PC-9 (cell line): ENCODE data around the gene FBXL17. TPM values are rescaled to one million over a fixed set of nuclear protein-coding genes. Genes with fewer than 3 reads are reported as not detected.

ENCODE experiments used
- BruUV-seq: library from RNA; stranded (reverse); fragments of 400-500 nt; replicated peaks from 2 replicates; lab custom pipeline; 2021; lab: Mats Ljungman, UMichigan
- CTCF ChIA-PET: fragments of 300-600 bp; sonication (Branson Sonifier 250); formaldehyde crosslinking; loops from one replicate; lab custom pipeline; 2022; ENCODE audit warnings: antibody characterized with exemption; lab: Charles Lee
- POLR2A ChIA-PET: fragments of 300-600 bp; sonication (Branson Sonifier 250); formaldehyde crosslinking; loops from one replicate; lab custom pipeline; 2022; ENCODE audit warnings: antibody characterized with exemption; ENCODE audit not compliant: unreplicated experiment; lab: Charles Lee
- DNase-seq, 2 experiments: peaks; one replicate each; pipeline versions ENCODE4 v3.0.0 to v3.0.0-alpha.2; 2015 to 2022; ENCODE audit warnings: mixed read lengths in 1 of 2
- H2AFZ ChIP-seq: fragments of 200-600 bp; sonication (generic); 2 replicates; pipeline ENCODE4 v1.8.1; 2017; ENCODE audit warnings: antibody characterized with exemption
- H3F3A ChIP-seq: fragments of 200-600 bp; sonication (generic); 2 replicates; pipeline ENCODE4 v1.8.1; 2017; ENCODE audit warnings: antibody characterized with exemption, mild to moderate bottlenecking, low read depth; ENCODE audit not compliant: insufficient read depth
- H3K27ac ChIP-seq: fragments of 200-600 bp; sonication (generic); 2 replicates; pipeline ENCODE4 v1.6.1; 2016; ENCODE audit warnings: mixed run types
- H3K27me3 ChIP-seq: fragments of 200-600 bp; sonication (generic); 2 replicates; pipeline ENCODE4 v1.6.1; 2016; ENCODE audit warnings: low read depth, mixed run types; ENCODE audit not compliant: insufficient read depth
- H3K36me3 ChIP-seq: fragments of 200-600 bp; sonication (generic); 2 replicates; pipeline ENCODE4 v1.6.1; 2016; ENCODE audit warnings: low read depth, mixed run types
- H3K4me1 ChIP-seq: fragments of 200-600 bp; sonication (generic); replicated peaks from 2 replicates; pipeline ENCODE4 v1.6.1; 2016; ENCODE audit warnings: mixed run types; ENCODE audit not compliant: insufficient read depth
- H3K4me2 ChIP-seq: fragments of 200-600 bp; sonication (generic); 2 replicates; pipeline ENCODE4 v1.6.1; 2017; ENCODE audit warnings: mixed run types
- H3K4me3 ChIP-seq: fragments of 200-600 bp; sonication (generic); 2 replicates; pipeline ENCODE4 v1.6.1; 2016; ENCODE audit warnings: mixed run types
- H3K79me2 ChIP-seq: fragments of 200-600 bp; sonication (generic); 2 replicates; pipeline ENCODE4 v1.6.1; 2017; ENCODE audit warnings: low read depth, mixed run types
- H3K9me2 ChIP-seq: fragments of 200-600 bp; sonication (generic); 2 replicates; pipeline ENCODE4 v1.8.1; 2017; ENCODE audit warnings: mild to moderate bottlenecking; ENCODE audit not compliant: insufficient read depth
- H3K9me3 ChIP-seq: fragments of 200-600 bp; sonication (generic); 2 replicates; pipeline ENCODE4 v1.8.1; 2016; ENCODE audit warnings: low read depth; ENCODE audit not compliant: insufficient read depth
- H4K20me1 ChIP-seq: fragments of 200-600 bp; sonication (generic); 2 replicates; pipeline ENCODE4 v1.8.1; 2017; ENCODE audit not compliant: insufficient read depth
- EZH2 ChIP-seq: fragments of 200-600 bp; sonication (generic); IDR thresholded peaks from 2 replicates; pipeline ENCODE4 v1.8.0; 2017; ENCODE audit warnings: antibody characterized with exemption, low read depth
- intact Hi-C: fragments of 100-400 bp; cut with micrococcal nuclease; formaldehyde crosslinking; loops from one replicate; pipeline ENCODE4 v1.10.0; 2022; ENCODE audit not compliant: unreplicated experiment
- total RNA-seq: library from RNA; stranded (reverse); gene quantifications from 2 replicates; pipeline ENCODE4 v1.2.3, GENCODE V29; 2021
- TF ChIP-seq, protein P1 (sequence below): fragments of 200-600 bp; sonication (generic); conservative IDR thresholded peaks from 2 replicates; pipeline ENCODE4 v1.6.1; 2017; ENCODE audit warnings: mixed run types, antibody characterized with exemption, mild to moderate bottlenecking, moderate library complexity

The FBXL17 gene
- total RNA-seq, 1 experiment from 2014 or later = 19.5 TPM

DNA sequence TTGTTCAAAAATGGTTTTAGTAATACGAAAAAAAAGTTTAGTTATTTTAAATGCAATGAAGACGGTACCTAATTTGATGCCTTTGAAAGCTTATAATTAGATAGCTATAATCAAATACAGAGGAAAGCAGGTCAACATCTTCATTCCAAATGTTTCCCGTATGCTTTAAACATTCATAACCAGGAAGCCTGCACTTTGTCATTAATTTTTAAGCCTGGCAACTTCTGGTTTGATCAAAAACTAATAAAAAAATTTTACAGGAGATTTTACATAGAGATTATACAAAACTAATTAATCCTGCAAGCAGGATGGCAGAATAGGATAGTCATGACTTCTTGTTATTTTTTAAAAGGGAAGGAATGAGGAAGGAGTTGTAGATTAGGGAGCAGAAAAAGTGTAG lies 353.0 kb downstream of the FBXL17 start:
- no peak overlapping the region for H3K27ac ChIP-seq
- intact Hi-C loops = no loop called here
- H3K27me3 ChIP-seq = no peaks in the 10 kb centered on the region
- no peaks in the 10 kb centered on the region for H3F3A ChIP-seq
- H3K36me3 ChIP-seq = no peaks in the 10 kb centered on the region
- no peaks in the 10 kb centered on the region for H4K20me1 ChIP-seq
- no peaks in the 10 kb centered on the region for H3K79me2 ChIP-seq
- no peak overlapping the region for H2AFZ ChIP-seq
- H3K9me3 ChIP-seq = no peaks in the 10 kb centered on the region
- CTCF ChIA-PET = no interaction called here
- no peak for TF ChIP-seq EZH2
- TF ChIP-seq, protein P1, sequence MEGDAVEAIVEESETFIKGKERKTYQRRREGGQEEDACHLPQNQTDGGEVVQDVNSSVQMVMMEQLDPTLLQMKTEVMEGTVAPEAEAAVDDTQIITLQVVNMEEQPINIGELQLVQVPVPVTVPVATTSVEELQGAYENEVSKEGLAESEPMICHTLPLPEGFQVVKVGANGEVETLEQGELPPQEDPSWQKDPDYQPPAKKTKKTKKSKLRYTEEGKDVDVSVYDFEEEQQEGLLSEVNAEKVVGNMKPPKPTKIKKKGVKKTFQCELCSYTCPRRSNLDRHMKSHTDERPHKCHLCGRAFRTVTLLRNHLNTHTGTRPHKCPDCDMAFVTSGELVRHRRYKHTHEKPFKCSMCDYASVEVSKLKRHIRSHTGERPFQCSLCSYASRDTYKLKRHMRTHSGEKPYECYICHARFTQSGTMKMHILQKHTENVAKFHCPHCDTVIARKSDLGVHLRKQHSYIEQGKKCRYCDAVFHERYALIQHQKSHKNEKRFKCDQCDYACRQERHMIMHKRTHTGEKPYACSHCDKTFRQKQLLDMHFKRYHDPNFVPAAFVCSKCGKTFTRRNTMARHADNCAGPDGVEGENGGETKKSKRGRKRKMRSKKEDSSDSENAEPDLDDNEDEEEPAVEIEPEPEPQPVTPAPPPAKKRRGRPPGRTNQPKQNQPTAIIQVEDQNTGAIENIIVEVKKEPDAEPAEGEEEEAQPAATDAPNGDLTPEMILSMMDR = no peak
- BruUV-seq = no TSS peak
- H3K4me1 ChIP-seq = no peaks in the 10 kb centered on the region
- no peak for DNase-seq
- H3K4me3 ChIP-seq = no peak overlapping the region
- no peaks in the 10 kb centered on the region for H3K9me2 ChIP-seq
- no peak overlapping the region for H3K4me2 ChIP-seq
- POLR2A ChIA-PET = no interaction called here

DNA sequence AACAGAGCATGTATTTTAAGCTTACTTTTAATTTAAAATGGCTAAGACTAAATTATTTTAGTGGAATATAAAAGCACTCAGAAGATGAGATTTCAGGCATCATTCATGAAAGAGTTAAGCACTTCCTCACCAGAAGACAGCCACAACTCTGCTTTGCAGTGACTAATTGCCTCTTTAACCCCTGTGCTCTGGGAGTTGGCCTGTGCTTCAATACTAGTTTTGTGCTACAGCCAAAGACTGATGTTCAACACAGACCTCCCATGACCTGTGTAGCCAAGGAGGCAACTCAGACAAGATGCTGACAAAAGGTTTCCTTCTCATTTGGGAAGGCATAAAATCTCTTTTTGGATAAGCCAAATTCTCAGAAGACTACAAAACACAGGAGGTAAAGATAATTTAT lies 353.5 kb downstream of the FBXL17 start:
- DNase-seq = no peak
- ChIA-PET POLR2A (no interaction called here), CTCF (no interaction called here)
- no TSS peak for BruUV-seq
- Histone ChIP-seq H3K27ac (no peak overlapping the region), H3K27me3 (no peaks in the 10 kb centered on the region), H3K4me2 (no peak overlapping the region), H3K9me2 (no peaks in the 10 kb centered on the region), H3F3A (no peaks in the 10 kb centered on the region), H3K4me3 (no peak overlapping the region), H2AFZ (no peak overlapping the region), H3K4me1 (no peaks in the 10 kb centered on the region), H3K36me3 (no peaks in the 10 kb centered on the region), H3K79me2 (no peaks in the 10 kb centered on the region), H3K9me3 (no peaks in the 10 kb centered on the region), H4K20me1 (no peaks in the 10 kb centered on the region)
- intact Hi-C loops = no loop called here
- TF ChIP-seq, protein P1 = no peak
- TF ChIP-seq EZH2 = no peak

DNA sequence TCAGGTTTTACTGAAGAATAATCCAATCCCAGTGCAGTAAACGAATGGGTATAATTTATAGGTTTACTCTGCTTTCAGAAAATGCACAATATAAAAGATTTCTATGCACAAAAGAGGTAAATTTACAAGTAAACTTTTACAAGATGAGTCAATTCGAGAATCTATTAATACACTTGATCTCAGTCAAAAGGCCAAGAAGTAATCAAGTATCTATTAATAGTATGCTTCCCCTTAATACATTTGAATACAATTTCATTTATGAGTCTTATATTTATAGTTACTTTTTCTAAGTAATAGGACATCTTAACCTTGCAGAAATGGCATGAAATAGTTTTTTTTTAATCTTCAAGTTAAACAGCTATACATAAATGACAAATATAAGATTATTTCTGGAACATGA lies 355.9 kb downstream of the FBXL17 start:
- H3K36me3 ChIP-seq = no peaks in the 10 kb centered on the region
- H3K27ac ChIP-seq = no peak overlapping the region
- H3K27me3 ChIP-seq = no peaks in the 10 kb centered on the region
- TF ChIP-seq, protein P1 = no peak
- no peak for TF ChIP-seq EZH2
- no peaks in the 10 kb centered on the region for H3F3A ChIP-seq
- DNase-seq = no peak
- no peaks in the 10 kb centered on the region for H3K9me2 ChIP-seq
- H3K79me2 ChIP-seq = no peaks in the 10 kb centered on the region
- POLR2A ChIA-PET = no interaction called here
- no peaks in the 10 kb centered on the region for H3K4me1 ChIP-seq
- no peak overlapping the region for H2AFZ ChIP-seq
- H3K9me3 ChIP-seq = no peaks in the 10 kb centered on the region
- H3K4me3 ChIP-seq = no peak overlapping the region
- no TSS peak for BruUV-seq
- H4K20me1 ChIP-seq = no peaks in the 10 kb centered on the region
- CTCF ChIA-PET = no interaction called here
- no peak overlapping the region for H3K4me2 ChIP-seq
- intact Hi-C loops = no loop called here
